Progenitor cell of endocrine pancreas (in vitro differentiated cells): Measurements from ENCODE around the gene KRT76. TPM values are rescaled to one million over a fixed set of nuclear protein-coding genes. Genes with fewer than 3 reads are reported as not detected.

ENCODE experiments used
- DNase-seq: peaks from one replicate; pipeline ENCODE4 v3.0.0; 2021; ENCODE audit warnings: low spot score; ENCODE audit not compliant: unreplicated experiment
- H3K27ac Mint-ChIP-seq: 2 replicates; pipeline ENCODE4 v1.8.0; 2021; ENCODE audit warnings: mild to moderate bottlenecking, moderate library complexity, mixed read lengths
- H3K27me3 Mint-ChIP-seq: 2 replicates; pipeline ENCODE4 v1.8.0; 2021; ENCODE audit warnings: mixed read lengths
- H3K36me3 Mint-ChIP-seq: 2 replicates; pipeline ENCODE4 v1.8.0; 2022; ENCODE audit warnings: mixed read lengths; ENCODE audit not compliant: insufficient read depth
- H3K4me1 Mint-ChIP-seq: 2 replicates; pipeline ENCODE4 v1.8.0; 2021; ENCODE audit warnings: low read depth, mixed read lengths
- H3K4me3 Mint-ChIP-seq: 2 replicates; pipeline ENCODE4 v1.8.0; 2021; ENCODE audit warnings: low read depth, mild to moderate bottlenecking, moderate library complexity, mixed read lengths
- H3K9me3 Mint-ChIP-seq: 2 replicates; pipeline ENCODE4 v1.8.0; 2021; ENCODE audit warnings: low read depth, mixed read lengths
- total RNA-seq: library from RNA; stranded (reverse); gene quantifications from 2 replicates; pipeline ENCODE4 v1.2.1, GENCODE V29; 2021
- TF ChIP-seq, protein P1 (sequence below): fragments of 200-600 bp; sonication (generic); IDR thresholded peaks from one replicate; pipeline ENCODE4 v1.5.0; 2021; ENCODE audit warnings: antibody characterized with exemption, mild to moderate bottlenecking; ENCODE audit not compliant: unreplicated experiment

Gene KRT76
- total RNA-seq, 1 donor from 2014 or later, result not detected

DNA sequence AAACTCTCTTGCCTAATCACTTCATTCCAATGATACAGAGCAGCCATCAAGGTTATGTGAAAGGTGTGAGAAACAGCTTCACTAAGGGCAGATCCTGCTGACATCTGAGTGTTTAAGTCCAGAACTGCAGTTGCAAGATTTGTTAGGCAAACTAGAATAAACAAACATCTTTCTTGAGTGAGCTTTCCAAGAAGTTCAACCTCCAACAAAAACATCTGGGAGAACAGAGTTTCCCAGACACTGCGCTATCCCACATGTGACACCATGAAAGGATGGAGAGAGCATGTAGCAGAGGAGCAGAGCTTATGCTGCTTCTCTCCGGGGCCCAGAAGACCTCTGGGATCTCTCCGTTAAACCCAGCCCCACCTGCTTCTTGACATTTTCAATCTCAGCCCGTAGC is 5.6 kb downstream of the KRT76 start:
- H3K4me3 Mint-ChIP-seq, result no peak overlapping the region
- TF ChIP-seq, protein P1, sequence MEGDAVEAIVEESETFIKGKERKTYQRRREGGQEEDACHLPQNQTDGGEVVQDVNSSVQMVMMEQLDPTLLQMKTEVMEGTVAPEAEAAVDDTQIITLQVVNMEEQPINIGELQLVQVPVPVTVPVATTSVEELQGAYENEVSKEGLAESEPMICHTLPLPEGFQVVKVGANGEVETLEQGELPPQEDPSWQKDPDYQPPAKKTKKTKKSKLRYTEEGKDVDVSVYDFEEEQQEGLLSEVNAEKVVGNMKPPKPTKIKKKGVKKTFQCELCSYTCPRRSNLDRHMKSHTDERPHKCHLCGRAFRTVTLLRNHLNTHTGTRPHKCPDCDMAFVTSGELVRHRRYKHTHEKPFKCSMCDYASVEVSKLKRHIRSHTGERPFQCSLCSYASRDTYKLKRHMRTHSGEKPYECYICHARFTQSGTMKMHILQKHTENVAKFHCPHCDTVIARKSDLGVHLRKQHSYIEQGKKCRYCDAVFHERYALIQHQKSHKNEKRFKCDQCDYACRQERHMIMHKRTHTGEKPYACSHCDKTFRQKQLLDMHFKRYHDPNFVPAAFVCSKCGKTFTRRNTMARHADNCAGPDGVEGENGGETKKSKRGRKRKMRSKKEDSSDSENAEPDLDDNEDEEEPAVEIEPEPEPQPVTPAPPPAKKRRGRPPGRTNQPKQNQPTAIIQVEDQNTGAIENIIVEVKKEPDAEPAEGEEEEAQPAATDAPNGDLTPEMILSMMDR, result no peak
- H3K36me3 Mint-ChIP-seq, result no peaks in the 10 kb centered on the region
- no peak overlapping the region for H3K27ac Mint-ChIP-seq
- H3K4me1 Mint-ChIP-seq, result no peaks in the 10 kb centered on the region
- no peak for DNase-seq
- H3K27me3 Mint-ChIP-seq, result peaks cover 63% of the 10 kb centered on the region
- H3K9me3 Mint-ChIP-seq, result no peaks in the 10 kb centered on the region

DNA sequence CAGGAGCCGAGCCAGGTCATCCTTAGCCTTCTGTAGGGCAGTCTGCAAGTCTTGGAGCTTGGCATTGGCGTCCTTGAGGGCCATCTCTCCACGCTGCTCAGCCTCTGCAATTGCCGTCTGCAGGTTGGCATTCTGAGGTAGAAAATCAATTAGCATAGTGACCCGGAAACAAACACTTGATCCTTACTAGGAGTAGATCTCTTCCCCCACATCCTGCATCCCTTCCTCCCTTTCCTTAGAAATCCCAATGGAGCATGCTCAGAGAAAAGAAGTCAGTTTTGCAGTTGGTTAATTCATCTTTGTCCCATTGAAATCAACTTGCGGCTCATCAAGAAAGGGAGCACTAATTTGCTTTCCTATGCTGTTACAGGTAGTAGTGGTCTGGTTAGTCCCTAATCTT is 6.1 kb downstream of the KRT76 start:
- Mint-ChIP-seq H3K4me1 (no peaks in the 10 kb centered on the region), H3K27ac (no peak overlapping the region), H3K36me3 (no peaks in the 10 kb centered on the region), H3K27me3 (peaks cover 64% of the 10 kb centered on the region), H3K9me3 (no peaks in the 10 kb centered on the region), H3K4me3 (no peak overlapping the region)
- no peak for DNase-seq
- TF ChIP-seq, protein P1, result no peak

DNA sequence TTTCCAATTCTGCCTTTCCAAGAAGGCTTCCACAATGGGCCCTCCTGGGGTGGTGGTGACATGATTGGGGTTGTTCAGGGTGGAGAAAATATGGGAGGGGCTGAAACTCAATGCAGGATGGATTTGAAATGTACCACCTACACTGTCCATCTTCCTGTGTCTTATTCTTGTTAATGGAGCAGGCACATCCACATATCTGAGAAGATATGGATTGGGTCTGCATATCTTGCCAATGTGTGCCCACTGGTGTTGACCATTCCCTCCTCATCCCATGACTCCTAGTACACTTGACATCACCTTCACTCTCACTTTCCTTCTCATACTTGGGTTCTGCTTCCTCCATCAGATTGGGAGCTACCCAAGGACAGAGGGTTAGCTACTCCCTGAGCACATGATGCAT is 7.2 kb downstream of the KRT76 start:
- Mint-ChIP-seq H3K27me3 (peaks cover 65% of the 10 kb centered on the region), H3K36me3 (no peaks in the 10 kb centered on the region), H3K4me3 (no peak overlapping the region), H3K9me3 (no peaks in the 10 kb centered on the region), H3K4me1 (no peaks in the 10 kb centered on the region), H3K27ac (no peak overlapping the region)
- TF ChIP-seq, protein P1, result no peak
- no peak for DNase-seq

DNA sequence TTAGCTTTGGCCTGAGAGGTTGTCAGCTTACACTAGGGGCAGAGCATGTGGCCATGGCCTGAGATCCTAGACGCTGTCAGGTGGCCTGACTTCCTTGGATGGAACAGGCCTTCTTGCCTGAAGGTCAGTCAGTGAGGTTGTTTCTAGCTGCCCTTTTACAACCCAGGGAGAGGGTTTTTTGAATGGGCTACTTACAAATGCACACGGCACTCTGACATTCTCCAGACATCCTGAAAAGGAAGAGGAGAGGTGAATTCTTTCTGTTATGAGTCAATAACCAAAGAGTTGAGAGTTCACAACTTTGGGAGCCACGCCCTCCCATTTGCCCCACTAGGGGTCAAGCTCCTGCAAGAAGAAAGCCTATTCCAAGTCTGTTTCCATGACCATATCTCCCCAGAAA is 7.8 kb downstream of the KRT76 start:
- DNase-seq, result no peak
- peaks cover 68% of the 10 kb centered on the region for H3K27me3 Mint-ChIP-seq
- no peaks in the 10 kb centered on the region for H3K9me3 Mint-ChIP-seq
- TF ChIP-seq, protein P1, result no peak
- H3K36me3 Mint-ChIP-seq, result no peaks in the 10 kb centered on the region
- H3K27ac Mint-ChIP-seq, result no peak overlapping the region
- H3K4me1 Mint-ChIP-seq, result no peaks in the 10 kb centered on the region
- H3K4me3 Mint-ChIP-seq, result no peak overlapping the region

DNA sequence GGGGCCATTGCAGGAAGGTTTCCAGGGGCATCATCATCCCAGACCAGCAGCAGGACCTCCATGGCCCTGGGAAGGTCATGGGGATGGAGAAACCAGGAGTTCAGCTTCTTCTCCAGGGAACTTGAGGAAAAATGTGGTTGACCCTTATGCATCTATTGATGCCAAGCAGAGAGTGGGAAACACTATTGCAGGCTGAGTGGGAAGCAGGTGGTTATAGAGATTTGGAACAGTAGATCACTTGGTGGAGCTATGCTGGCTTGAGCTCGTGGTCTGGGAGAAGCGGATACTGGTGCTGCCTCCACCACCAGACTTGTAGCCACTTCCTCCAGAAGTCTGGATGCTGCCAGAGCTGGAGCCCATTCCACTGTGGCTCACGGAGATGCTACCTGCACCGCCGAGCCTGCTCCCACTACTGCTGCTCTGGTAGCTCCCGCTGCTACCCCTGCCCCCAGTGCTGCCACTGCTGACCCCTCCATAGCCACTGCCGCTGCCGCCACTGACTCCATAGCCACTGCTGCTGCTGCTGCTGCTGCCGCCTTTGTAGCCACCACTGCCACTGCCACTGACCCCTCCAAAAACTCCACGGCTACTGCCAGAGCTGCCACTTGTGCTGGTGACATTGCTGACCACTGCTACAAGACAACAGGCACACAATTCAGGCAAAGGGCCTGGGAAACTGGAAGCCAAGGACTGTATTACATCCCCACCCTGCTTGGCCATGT is 8.5 kb downstream of the KRT76 start:
- DNase-seq, result no peak
- H3K27ac Mint-ChIP-seq, result peak overlapping the region; percentile 22
- TF ChIP-seq, protein P1, result no peak
- no peak overlapping the region for H3K4me3 Mint-ChIP-seq
- no peaks in the 10 kb centered on the region for H3K36me3 Mint-ChIP-seq
- H3K27me3 Mint-ChIP-seq, result peaks cover 73% of the 10 kb centered on the region
- H3K9me3 Mint-ChIP-seq, result no peaks in the 10 kb centered on the region
- H3K4me1 Mint-ChIP-seq, result no peaks in the 10 kb centered on the region
